ENCODE measurements around the gene PLXND1.

DNA sequence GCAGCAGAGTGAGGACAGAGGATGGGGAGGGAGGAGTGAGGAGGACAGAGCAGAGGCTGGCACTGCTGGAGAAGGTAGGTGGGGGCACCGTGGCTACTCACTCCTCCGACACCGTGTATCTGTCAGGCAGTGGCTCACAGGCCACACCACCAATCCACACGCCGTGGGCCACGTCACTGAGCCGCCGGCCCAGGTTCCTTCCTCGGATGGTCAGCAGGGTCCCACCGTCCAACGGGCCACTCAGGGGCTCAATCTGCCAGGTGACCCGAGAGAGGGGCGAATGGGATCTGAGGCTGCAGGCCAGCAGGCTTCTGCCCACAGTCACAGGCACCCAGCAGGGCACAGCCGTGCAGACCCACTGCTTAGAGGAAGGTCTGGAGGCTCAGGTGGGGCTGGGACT is 33.0 kb downstream of the PLXND1 start:
- TF ChIP-seq, protein P1, sequence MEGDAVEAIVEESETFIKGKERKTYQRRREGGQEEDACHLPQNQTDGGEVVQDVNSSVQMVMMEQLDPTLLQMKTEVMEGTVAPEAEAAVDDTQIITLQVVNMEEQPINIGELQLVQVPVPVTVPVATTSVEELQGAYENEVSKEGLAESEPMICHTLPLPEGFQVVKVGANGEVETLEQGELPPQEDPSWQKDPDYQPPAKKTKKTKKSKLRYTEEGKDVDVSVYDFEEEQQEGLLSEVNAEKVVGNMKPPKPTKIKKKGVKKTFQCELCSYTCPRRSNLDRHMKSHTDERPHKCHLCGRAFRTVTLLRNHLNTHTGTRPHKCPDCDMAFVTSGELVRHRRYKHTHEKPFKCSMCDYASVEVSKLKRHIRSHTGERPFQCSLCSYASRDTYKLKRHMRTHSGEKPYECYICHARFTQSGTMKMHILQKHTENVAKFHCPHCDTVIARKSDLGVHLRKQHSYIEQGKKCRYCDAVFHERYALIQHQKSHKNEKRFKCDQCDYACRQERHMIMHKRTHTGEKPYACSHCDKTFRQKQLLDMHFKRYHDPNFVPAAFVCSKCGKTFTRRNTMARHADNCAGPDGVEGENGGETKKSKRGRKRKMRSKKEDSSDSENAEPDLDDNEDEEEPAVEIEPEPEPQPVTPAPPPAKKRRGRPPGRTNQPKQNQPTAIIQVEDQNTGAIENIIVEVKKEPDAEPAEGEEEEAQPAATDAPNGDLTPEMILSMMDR (IDR thresholded peaks at IDR 0.05; ENCODE audit: insufficient read depth, low read length) = no peak
- no peak for TF ChIP-seq GABPA (IDR thresholded peaks at IDR 0.05; ENCODE audit: low read depth)
- TF ChIP-seq POLR2AphosphoS5 (IDR thresholded peaks at IDR 0.05; ENCODE audit: low read depth) = peak; percentile 11; the same call in 1 of the 2 replicates
- TF ChIP-seq, protein P2, sequence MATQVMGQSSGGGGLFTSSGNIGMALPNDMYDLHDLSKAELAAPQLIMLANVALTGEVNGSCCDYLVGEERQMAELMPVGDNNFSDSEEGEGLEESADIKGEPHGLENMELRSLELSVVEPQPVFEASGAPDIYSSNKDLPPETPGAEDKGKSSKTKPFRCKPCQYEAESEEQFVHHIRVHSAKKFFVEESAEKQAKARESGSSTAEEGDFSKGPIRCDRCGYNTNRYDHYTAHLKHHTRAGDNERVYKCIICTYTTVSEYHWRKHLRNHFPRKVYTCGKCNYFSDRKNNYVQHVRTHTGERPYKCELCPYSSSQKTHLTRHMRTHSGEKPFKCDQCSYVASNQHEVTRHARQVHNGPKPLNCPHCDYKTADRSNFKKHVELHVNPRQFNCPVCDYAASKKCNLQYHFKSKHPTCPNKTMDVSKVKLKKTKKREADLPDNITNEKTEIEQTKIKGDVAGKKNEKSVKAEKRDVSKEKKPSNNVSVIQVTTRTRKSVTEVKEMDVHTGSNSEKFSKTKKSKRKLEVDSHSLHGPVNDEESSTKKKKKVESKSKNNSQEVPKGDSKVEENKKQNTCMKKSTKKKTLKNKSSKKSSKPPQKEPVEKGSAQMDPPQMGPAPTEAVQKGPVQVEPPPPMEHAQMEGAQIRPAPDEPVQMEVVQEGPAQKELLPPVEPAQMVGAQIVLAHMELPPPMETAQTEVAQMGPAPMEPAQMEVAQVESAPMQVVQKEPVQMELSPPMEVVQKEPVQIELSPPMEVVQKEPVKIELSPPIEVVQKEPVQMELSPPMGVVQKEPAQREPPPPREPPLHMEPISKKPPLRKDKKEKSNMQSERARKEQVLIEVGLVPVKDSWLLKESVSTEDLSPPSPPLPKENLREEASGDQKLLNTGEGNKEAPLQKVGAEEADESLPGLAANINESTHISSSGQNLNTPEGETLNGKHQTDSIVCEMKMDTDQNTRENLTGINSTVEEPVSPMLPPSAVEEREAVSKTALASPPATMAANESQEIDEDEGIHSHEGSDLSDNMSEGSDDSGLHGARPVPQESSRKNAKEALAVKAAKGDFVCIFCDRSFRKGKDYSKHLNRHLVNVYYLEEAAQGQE (IDR thresholded peaks at IDR 0.05; ENCODE audit: insufficient replicate concordance, low read depth) = no peak
- no peak for TF ChIP-seq SPI1 (IDR thresholded peaks at IDR 0.05; ENCODE audit: borderline replicate concordance, low read depth)
